ENCODE results near the gene ADGRD1. TPM values are rescaled to one million over a fixed set of nuclear protein-coding genes. Genes with fewer than 3 reads are reported as not detected.
"Not testable (repeated sequence)": the region's sequence is repeated elsewhere in the genome, so short reads cannot be mapped to it uniquely, and the experiment has no call there.

ADGRD1 gene
- total RNA-seq, 1 donor from 2014 or later: 99.5 TPM

DNA sequence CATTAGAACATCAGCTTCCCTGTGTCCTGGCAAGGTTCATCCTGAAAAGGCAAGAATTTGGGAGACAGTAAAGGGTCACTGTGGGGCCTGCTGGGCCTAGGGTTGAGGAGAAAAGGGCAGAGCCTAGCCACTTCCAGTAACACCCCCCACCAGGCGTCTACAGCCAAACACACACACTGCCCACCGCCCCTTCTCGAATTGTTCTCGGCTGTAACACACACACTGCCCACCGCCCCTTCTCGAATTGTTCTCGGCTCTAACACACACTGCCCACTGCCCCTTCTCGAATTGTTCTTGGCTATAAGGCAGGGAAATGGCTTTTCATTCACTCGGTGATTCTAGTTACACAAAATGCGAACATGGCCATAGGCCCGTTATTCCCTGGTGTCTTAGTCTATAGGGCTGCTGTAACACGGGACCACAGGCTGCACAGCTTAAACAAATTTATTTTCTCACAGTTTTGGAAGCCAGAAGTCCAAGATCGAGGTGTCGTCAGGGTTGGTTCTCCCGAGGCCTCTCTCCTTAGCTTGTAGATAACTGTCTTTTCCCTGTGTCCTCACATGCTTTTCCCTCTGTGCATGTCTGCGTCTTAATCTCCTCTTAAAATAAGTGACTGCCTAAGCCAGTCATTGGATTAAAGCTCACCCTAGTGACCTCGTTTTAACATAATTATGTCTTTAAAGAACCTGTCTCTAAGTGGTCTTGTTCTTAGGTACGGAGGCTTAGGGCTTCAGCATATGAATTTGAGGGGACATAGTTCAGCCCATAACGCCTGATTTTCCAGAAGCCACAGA, 171.0 kb downstream of the ADGRD1 start:
- DNase-seq: no peak
- TF ChIP-seq, protein P1, sequence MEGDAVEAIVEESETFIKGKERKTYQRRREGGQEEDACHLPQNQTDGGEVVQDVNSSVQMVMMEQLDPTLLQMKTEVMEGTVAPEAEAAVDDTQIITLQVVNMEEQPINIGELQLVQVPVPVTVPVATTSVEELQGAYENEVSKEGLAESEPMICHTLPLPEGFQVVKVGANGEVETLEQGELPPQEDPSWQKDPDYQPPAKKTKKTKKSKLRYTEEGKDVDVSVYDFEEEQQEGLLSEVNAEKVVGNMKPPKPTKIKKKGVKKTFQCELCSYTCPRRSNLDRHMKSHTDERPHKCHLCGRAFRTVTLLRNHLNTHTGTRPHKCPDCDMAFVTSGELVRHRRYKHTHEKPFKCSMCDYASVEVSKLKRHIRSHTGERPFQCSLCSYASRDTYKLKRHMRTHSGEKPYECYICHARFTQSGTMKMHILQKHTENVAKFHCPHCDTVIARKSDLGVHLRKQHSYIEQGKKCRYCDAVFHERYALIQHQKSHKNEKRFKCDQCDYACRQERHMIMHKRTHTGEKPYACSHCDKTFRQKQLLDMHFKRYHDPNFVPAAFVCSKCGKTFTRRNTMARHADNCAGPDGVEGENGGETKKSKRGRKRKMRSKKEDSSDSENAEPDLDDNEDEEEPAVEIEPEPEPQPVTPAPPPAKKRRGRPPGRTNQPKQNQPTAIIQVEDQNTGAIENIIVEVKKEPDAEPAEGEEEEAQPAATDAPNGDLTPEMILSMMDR (IDR thresholded peaks at IDR 0.05; ENCODE audit: borderline replicate concordance): no peak
- Histone ChIP-seq H3K4me1 (no peaks in the 10 kb centered on the region), H3K27me3 (ENCODE audit: low read depth) (no peaks in the 10 kb centered on the region), H3K36me3 (peaks cover 13% of the 10 kb centered on the region), H3K4me3 (no peak overlapping the region), H3K9me3 (replicated peaks) (no peaks in the 10 kb centered on the region), H3K27ac (replicated peaks) (no peak overlapping the region)
- intact Hi-C loops (cut with micrococcal nuclease): no loop called here

DNA sequence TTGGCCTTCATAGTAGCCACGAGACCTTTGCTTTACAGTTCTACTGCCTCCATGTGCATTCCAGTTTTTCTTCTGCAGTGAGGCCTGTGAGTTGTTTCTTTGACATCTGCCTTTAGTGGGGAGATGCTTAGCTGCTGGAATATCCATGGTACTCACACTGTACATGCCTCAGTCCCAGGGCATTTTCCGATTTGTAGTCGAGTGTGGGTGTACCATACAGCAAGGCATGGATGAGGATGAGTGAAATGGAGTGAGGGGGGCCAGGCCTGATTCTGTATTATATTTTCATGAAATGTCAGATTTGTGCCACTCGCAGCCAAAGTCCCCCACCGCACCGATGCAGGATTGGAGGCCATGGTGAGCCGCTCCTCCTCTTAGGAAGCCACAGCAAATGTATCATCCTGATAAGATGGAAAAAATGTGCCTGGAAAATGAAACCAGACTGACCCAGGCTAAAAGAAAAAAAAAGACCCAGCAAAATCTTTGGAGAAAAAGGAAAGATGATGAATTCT, 173.0 kb downstream of the ADGRD1 start:
- Histone ChIP-seq H3K9me3 (replicated peaks) (no peaks in the 10 kb centered on the region), H3K4me3 (no peak overlapping the region), H3K4me1 (peaks cover 10% of the 10 kb centered on the region), H3K27ac (replicated peaks) (no peak overlapping the region), H3K27me3 (ENCODE audit: low read depth) (no peaks in the 10 kb centered on the region), H3K36me3 (no peaks in the 10 kb centered on the region)
- intact Hi-C loops (cut with micrococcal nuclease): no loop called here
- TF ChIP-seq, protein P1 (IDR thresholded peaks at IDR 0.05; ENCODE audit: borderline replicate concordance): no peak
- DNase-seq: no peak

DNA sequence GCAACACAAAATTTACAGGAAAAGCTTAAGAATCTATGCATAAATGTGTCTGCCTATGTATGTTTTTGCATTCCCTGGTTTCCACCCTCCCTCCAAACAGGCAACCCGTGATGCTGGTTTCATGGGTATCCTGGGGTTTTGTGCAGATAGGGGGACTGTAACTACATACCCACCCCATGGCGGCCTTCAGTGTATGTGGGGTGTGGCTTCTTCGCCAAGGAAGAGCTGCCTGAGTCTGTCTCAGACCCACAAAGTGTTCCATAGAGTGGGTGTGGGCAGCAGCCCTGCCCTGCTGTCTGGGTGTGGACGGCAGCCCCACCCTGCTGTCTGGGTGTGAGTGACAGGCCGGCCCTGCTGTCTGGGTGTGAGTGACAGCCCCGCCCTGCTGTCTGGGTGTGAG, 174.8 kb downstream of the ADGRD1 start:
- no peak for DNase-seq

DNA sequence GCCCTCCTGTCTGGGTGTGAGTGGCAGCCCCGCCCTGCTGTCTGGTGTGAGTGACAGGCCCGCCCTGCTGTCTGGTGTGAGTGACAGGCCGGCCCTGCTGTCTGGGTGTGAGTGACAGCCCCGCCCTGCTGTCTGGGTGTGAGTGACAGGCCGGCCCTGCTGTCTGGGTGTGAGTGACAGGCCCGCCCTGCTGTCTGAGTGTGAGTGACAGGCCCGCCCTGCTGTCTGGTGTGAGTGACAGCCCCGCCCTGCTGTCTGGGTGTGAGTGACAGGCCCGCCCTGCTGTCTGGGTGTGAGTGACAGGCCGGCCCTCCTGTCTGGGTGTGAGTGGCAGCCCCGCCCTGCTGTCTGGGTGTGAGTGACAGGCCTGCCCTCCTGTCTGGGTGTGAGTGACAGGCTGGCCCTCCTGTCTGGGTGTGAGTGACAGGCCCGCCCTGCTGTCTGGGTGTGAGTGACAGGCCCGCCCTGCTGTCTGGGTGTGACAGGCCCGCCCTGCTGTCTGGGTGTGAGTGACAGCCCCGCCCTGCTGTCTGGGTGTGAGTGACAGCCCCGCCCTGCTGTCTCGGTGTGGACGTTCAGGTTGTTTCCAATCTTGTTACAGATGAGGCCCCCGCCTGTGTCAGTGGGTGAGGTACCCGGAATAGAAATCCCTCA, 175.4 kb downstream of the ADGRD1 start:
- H3K27ac ChIP-seq (replicated peaks); H3K4me3 ChIP-seq; H3K9me3 ChIP-seq (replicated peaks); H3K36me3 ChIP-seq; intact Hi-C loops (cut with micrococcal nuclease); H3K27me3 ChIP-seq (ENCODE audit: low read depth); DNase-seq: not testable (repeated sequence)
- H3K4me1 ChIP-seq: peaks cover 18% of the 10 kb centered on the region

More for the DNA sequence above, 174.8 kb downstream of the ADGRD1 start:
- intact Hi-C loops (cut with micrococcal nuclease): no loop called here
- Histone ChIP-seq H3K4me1 (peaks cover 18% of the 10 kb centered on the region), H3K9me3 (replicated peaks) (no peaks in the 10 kb centered on the region), H3K27me3 (ENCODE audit: low read depth) (no peaks in the 10 kb centered on the region), H3K4me3 (no peak overlapping the region), H3K36me3 (peaks cover 7% of the 10 kb centered on the region), H3K27ac (replicated peaks) (no peak overlapping the region)
- TF ChIP-seq, protein P1 (IDR thresholded peaks at IDR 0.05; ENCODE audit: borderline replicate concordance): no peak

DNA sequence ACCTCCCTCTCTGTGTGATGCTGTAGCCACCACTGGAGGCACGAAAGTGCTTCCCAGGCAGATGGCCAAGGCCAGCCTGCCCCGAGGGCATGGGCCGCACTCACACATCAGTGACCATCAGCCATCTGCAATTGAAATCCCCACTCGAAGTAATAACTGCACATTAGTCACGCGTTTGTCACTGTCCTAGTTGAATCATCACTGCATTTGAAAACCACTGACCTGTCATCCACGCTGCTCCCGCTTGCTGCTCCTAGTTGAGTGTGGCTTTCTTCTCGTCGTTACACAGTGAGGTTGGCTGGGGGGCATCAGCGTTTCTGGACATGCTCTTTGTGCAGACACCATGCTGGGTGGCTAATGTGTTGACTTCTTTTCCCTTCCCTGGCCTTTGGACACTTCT, 176.1 kb downstream of the ADGRD1 start:
- TF ChIP-seq, protein P1 (IDR thresholded peaks at IDR 0.05; ENCODE audit: borderline replicate concordance): no peak
- no peaks in the 10 kb centered on the region for H3K27me3 ChIP-seq (ENCODE audit: low read depth)
- H3K27ac ChIP-seq (replicated peaks): no peak overlapping the region
- no peak for DNase-seq
- no peaks in the 10 kb centered on the region for H3K9me3 ChIP-seq (replicated peaks)
- intact Hi-C loops (cut with micrococcal nuclease): loop anchor here (10.0 kb wide), 1 partner anchor 215 kb away; no protein-coding TSS in a partner anchor
- peaks cover 18% of the 10 kb centered on the region for H3K4me1 ChIP-seq
- peaks cover 11% of the 10 kb centered on the region for H3K36me3 ChIP-seq
- H3K4me3 ChIP-seq: no peak overlapping the region

Measured in left ventricle myocardium inferior (tissue), 1 donor.